HG03103 (cell line): Measurements from ENCODE around the gene PLXDC1.
"Not testable (repeated sequence)": the region's sequence is repeated elsewhere in the genome, so short reads cannot be mapped to it uniquely, and the experiment has no call there.

ENCODE experiments used
- ATAC-seq: cut with Tn5 transposase; IDR thresholded peaks from one replicate; pipeline ENCODE4 v1.9.1; 2021; ENCODE audit warnings: low read depth; ENCODE audit not compliant: unreplicated experiment

PLXDC1 gene

DNA sequence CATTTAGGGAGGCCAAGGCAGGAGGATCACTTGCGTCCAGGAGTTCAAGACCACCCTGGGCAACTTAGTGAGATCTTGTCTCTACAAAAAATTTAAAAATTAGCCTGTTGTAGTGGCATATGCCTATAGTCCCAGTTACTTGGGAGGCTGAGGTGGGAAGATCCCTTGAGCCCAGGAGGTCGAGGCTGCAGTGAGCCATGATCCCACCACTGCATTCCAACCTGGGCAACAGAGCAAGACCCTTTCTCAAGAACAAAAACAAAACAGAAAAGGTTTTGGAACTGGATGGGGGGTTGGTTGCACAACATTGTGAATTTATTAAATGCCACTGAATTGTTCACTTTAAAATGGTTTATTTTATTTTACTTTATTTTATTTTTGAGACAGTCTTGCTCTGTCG, 21.2 kb downstream of the PLXDC1 start:
- ATAC-seq, result no peak

DNA sequence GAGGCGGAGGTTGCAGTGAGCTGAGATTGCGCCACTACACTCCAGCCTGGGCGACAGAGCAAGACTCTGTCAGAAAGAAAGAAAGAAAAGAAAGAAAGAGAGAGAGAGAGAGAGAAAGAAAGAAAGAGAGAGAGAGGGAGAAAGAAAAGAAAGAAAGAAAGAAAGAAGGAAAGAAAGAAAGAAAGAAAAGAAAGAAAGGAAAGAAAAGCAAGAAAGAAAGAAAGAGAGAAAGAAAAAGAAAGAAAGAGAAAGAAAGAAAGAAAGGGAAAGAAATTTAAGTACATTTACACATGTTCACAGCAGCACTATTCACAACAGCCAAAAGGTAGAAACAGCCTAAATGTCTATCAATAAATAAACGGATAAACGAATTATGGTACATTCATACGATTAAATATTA, 21.9 kb downstream of the PLXDC1 start:
- not testable (repeated sequence) for ATAC-seq

DNA sequence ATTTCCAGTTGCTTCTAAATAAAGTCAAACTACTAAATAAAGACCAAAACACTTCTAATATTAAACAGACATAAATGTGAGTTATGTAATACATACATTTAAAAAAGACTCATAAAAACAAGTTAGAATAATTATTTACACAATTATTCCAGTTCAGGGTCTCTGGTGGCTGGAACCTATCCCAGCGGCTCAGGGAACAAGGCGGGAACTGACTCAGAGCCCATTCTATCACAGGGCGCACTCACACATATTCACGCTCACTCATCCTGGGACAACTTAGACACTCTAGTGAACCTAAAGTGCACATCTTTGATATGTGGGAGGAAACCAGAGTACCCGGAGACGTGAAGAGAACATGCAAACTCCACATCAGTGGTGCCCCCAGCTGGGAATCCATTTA, 25.0 kb downstream of the PLXDC1 start:
- ATAC-seq, result no peak

DNA sequence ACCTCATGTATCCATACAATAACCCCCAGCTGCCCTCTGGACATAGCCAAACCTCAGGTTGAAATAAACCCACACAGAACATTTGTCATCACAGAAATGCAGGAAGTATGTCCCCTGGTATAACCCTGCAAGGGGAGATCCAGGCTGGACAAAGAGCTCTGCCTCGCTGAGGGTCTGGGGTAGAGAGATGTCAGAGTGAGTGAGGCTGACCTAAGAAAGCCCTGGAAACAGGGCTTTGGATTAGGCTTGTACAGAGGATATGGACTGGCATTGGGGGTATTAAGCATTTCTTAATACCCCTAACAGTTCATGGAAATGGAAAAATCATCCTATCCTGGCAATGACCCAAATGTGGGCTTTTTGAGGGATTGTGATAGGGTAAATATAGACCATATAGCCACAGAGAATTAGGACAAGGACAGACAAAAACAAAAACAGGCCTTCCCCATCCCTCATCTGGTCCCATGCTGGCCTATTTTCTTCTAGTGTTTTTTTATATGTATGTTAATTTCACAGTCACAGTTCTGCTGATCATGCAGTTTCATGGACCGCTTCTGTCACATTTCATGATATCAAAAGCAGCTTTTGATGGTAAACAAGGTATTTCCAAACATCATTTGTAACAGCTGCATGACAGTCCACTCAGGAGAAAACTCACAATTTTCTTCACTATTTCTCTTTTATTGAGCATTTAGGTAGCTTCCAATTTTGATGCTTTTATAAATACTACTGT, 26.1 kb downstream of the PLXDC1 start:
- no peak for ATAC-seq

DNA sequence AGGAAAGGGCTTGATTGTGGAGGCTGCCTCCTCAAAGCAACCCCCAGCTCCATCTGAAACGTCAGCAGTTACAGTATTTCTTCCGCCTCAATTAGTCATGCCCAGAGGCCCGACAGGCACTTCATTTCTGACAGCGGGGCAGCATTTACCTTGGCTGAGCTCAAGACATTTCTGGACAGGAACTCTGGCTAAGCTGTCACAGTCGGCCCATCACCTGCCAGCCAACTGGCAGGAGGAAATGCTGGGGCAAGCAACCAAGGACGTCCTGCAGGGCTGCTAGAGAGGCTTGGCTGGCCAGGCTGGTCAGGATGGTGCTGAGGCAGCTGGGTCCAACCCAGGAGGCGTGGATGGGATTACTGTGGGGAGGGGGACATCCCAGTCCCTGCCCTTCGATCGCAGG, 27.8 kb downstream of the PLXDC1 start:
- no peak for ATAC-seq

DNA sequence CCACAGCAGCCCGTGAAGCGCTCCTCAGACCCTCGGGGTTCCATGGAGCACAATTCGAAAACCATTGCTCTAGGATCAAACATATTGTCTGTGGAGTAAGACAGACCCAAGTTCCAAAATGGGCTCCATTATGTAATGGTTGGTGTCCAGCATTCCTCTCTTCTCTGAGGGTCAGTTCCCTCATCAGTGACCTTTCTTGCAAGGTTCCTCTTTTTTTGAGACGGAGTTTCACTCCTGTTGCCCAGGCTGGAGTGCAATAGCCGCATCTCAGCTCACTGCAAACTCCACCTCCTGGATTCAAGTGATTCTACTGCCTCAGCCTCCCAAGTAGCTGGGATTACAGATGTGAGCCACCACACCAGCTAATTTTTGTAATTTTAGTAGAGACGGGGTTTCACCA, 28.4 kb downstream of the PLXDC1 start:
- no peak for ATAC-seq

DNA sequence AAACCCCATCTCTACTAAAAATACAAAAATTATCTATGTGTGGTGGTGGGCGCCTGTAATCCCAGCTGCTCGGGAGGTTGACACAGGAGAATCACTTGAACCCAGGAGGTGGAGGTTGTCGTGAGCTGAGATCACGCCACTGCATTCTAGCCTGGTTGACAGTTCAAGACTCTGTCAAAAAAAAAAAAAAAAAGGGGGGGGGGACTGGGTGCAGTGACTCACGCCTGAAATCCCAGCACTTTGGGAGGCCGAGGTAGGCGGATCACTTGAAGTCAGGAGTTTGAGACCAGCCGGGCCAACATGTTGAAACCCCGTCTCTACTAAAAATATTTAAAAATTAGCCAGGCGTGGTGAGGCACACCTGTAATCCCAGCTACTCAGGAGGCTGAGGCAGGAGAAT, 29.5 kb downstream of the PLXDC1 start:
- ATAC-seq, result not testable (repeated sequence)

DNA sequence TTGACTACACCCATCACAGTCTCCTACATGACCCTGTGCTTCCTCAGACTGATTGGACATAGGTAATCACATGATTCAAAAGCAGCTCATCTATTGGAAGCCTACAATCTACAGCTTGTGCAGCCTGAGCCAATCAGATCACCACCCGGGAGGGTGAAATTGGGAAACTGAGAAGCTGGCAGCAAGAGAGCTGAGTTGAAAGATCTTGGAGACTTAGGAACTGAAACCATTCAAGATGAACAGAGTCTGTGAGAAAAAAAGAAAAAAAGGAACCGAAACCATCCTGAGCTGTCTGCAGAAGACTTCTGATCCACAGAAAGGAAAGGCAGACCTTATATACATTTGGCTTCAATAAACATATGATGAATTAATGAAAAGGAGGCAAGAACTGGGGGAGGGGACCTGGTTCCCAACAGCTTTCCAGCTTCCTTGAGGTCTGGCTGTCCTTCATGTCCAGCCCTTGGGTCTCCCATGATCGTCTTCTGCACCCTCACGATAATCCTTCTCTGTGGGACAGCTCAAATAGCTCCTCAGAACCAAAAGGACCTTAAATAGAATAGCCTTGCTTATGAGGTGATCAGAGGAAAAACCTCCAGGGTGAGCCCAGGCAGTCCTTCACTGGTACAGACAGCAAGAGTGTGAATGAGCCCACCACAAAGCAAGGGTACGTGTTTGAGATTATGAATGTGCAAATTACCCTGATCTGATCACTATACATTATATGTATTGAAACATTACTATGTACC, 32.6 kb downstream of the PLXDC1 start:
- ATAC-seq, result peak; percentile 79

DNA sequence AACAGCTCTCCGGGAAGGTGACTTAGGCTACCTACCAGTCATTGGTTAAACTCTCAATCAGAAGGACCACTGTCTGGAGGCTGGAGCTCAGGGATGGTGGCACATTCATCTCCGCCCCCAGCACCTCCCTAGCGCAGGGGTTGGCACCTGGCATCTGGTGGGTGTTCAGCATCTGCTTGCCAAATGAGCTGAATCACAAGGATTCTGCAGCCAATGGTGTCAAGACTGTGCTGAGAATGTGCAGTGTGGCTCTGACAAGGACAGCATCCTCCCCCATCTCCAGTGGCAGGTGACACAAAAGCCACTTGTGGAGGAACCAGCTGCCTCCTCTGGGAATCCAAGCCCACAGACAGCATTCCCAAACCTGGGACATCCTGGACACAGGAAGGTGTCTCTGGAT, 35.2 kb downstream of the PLXDC1 start:
- ATAC-seq, result no peak

DNA sequence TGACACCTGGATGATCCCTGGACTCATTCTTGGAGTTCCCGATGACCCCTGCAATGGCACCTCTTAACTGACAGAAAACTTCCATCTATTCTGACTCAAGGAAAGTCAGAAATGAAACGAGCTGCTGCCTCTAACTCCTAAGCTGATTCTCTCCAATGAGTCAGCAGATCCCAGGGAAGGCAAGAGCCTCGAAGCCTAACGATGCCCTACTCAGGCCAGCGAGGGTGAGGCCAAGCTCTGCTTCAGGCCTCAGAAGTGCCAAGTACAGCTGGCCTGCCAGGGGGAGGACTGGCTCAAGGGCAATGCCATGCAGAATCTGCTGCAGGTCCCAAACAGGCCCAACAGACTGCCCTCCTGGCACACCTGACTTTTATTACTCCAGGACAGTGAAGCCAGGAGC, 36.3 kb downstream of the PLXDC1 start:
- no peak for ATAC-seq

DNA sequence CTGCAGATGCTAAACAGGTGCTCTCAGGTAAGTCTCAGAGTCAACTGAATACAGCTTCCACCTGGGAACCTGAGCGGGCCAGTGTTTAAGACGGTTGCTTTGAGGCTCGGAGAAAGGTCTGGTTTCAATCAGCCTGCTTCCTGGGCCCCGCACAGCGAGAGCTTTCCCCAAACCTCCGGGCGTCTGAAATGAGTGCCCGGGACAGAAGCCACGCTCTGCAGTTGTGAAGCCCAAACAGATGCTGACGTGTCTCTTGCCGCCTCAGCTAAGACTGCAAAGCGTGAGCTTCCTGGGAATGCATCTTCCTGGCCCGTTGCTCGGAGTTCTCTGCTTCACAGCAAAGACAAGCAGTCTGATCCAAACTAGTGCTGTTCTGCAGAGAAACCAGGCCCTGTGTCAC, 36.7 kb downstream of the PLXDC1 start:
- ATAC-seq, result no peak

DNA sequence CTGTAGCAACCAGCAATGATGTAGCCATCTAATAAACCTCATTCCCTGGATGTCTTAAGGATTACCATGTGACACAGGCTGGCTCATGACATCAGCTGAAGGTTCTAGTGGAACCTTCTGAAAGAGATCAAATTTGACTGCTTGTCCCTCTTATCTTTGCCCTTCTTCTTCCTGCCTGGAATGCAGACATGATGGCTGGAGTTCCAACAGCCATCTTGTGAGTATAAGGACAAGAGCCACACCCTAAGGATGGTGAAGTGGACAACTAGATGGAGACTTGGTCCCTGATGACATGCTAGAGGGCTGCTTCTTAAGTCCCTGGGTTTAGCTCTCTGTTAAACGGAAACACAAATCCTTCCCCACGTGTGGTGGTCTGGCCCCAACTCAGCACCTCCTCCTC, 37.6 kb downstream of the PLXDC1 start:
- no peak for ATAC-seq

DNA sequence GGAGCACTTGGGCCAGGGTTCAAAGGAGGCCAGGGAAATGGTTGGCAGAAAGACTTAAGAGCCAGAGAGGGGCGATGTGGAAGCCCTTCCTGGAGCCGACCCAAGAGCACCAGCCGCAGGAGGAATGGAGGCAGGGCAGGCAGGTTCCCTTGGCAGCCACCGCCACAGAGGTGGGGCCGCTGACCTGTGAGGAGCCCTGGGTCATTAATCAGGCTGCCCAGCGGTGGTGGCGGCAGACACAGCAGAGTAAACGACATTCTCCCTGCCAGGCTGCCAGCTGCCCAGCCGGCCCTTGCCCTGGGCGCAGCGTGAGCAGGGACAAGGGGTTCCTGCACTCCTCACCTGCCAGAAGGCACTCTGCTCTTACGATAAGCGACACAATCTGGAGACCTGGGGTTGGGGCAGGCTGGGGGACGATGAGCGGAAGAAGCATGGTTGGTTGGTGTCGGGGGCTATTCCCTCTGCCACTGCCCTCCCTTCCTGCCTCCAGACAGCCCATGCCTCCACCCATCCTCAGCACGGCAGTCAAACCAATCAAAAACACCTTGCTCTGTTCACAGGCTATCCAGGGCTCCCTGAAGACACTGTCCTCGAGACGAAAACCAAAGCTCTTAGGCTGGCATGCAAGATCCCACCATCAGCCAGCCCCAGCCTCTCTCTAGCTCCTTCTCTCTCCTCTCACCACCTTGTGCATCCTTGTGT, 40.9 kb downstream of the PLXDC1 start:
- no peak for ATAC-seq

DNA sequence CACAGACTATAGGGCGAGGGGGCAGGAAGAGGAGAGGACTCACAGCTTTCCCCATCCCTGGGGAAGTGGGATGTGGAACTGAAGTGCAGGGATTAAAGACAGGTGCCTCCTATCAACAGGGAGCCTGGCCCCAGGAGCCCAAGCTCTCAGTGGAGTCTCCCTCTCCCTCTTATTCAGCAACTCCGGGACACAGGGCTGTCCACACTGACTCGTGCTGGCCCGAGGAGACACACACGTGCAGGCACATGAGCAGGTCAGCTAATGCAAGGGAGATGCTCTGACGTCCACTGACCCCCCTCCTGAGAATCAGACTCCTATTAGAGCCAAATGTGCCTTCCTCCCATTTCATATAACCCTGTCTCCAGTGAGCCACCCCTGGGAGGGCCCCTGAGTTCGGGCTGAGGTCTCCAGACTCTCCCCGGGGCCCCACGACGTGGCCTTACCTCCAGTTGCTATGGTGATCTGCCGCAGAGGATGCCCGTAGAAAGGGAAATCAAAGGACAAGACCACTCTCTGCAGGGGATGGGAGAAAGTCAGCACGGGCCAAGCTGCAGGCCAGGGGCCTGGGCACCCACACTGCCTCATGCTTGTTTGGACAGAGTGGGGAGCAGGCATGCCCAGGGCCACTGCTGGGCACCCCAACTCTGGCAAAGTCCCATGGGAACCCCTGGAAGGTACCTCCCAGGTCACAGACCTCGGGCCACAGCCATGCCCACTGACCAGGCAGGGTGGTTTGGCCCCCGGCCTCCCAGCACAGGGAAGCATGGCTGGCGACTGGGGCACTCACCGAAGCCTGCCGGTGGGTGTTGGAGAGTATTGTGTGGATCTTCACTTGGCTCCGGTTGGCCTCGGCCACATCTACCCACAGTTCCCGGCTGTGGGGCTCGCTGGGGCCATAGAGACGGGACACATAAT, 42.7 kb downstream of the PLXDC1 start:
- ATAC-seq, result no peak

DNA sequence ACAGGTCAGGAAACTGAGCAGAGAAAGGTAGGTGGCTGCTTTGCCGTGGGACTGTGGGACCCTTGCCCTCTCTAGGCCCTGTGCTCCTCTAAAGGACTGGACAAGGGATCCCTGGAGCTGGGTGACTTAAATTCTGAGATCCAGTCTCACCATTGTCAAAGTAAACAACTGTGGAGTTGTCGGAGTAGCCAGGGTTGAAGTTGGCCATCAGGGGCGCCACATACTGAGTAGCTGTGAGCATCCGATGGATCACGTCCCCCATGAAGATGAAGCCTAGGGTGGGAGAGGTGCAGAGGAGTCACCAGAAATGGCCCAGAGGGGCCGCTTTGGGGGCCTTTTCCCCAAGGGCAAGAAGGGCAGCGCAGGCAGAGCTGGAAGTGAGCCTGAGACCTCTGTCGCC, 43.5 kb downstream of the PLXDC1 start:
- no peak for ATAC-seq

DNA sequence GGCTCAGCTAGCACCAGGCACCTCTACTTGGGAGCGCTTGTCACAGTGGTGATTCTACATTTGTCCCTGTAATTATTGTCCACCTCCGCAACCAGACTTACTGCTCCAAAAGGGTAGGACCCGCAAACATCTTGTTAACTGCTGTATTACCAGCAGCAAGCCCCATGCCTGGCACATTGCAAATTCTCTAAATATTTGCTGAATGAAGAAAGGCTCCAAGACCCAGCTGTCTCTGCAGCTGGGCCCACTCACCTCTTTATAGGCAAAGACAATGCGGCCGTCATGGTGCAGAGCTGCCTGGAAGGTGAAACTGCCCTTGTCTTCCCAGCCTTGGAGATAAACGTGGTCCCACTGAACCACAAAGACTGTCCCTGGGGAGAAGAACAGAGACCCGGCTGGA, 44.3 kb downstream of the PLXDC1 start:
- no peak for ATAC-seq

DNA sequence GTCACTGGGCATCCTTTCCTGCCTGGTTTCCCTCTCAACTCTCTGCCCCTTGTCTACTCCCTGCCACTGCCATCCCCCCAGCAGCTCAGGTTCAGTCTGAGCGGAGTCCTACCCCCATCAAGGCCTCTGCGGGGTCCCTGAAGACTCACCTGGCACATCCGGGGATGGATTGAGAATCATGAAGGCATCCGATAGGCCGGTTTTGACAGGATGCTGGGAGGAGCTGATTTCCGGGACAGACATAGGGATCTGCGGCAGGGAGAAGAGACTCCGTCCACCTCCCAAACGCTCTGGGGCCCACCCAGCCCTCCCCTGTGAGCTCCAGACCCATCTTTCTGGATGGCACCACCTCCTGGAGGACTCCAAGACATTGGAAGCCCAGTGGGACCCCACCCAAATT, 45.7 kb downstream of the PLXDC1 start:
- ATAC-seq, result no peak

DNA sequence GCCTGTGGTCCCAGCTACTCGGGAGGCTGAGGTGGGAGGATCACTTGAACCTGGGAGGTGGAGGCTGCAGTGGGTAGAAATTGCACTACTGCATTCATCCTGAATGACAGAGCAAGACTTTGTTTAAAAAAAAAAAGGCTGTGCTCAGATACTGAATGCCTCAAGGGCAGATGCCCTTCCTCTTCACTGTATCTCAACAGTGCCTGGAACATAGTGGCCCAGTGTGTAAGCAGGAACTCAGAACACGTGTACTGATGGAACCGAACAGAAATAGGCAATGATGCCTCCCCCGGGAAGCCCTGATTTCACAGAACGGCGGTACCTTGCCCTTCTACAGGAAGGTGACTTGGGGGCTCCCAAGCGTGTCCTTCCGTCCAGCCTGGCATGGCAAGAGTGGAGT, 46.8 kb downstream of the PLXDC1 start:
- ATAC-seq, result no peak

DNA sequence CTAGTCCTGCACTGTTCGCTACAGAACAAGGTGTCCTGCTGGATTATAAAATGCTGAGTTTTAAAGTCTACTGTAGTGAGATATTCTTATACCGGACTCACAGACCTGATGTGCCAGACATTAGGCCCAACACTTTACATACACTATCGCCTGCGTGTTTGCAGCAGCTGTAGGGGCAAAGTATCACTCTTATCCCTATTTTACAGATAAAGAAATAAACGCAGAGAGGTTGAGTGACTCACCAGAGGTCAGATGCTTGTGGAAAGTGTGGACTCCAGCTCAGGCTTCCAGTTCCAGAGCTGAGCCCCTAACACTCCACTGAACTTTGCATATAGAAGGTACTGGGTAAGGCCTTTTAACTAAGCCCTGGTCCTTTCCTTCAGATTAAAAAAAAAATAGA, 47.4 kb downstream of the PLXDC1 start:
- no peak for ATAC-seq

DNA sequence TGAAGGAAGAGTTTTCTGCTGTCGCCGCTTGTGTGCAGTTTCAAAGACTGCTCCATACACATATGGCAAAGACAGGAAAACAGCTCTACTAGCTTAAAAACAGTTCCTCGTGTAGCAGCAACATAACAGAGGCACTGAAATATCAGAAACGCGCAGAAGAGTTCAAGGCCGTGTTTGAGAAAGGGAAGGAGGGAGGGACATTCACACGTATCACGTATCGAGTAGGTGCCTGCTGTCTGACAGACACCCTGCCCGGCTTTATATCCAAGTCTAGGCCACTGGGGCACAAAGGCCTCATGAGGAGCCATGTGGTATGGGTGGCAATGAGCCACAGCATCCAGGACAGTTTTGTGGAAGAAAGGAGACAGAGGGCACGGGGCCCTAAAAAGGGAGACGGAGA, 50.3 kb downstream of the PLXDC1 start:
- no peak for ATAC-seq

DNA sequence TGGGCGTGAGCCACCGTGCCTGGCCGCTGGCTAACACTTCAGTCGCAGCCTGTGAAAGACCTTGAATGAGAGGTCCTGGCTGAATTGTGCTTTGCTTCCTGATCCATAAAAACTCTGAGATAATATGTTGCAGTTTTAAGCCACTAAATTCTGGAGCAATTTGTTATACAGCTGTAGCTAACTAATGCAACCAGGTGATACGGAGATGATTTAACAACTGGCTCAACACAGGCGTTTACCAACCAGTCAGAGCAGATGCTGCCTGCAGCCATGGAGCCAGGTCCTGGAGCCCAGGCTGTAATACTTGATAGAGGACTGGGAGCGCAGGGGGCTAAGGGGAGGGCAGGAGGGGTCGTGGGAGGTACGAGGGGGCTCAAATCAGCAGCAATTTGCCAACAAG, 50.9 kb downstream of the PLXDC1 start:
- ATAC-seq, result no peak
